ENCODE measurements around the gene DLGAP1. TPM values are rescaled to one million over a fixed set of nuclear protein-coding genes. Genes with fewer than 3 reads are reported as not detected.

The DLGAP1 gene
- polyA plus RNA-seq, 1 of the 3 experiments (the other 2 are of a cell fraction) = not detected

DNA sequence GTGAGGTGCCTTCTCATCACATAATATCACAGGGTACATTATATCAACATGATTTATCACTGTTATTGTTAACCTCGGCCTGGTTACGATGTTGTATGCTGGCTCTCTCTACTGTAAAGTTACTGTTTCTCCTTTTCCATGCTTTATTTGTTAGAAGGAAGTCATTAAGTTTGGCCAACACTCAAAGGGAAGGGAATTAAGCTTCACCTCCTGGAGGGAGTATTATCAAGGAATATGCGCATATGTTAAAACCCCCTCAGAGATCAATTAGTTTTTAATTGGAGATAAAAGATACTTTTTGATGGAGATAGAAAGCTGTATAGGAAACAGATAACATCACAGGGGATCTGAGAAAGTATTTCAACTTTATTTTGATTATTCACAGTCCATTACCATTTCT is 221.6 kb downstream of the DLGAP1 start:
- WGBS (ENCODE audit: low lambda C conversion rate) = 27% methylated on average over 3 of the region's 3 CpGs
- CTCF ChIA-PET = no interaction called here
- Histone ChIP-seq H3F3A (replicated peaks; ENCODE audit: insufficient read depth) (no peaks in the 10 kb centered on the region), H3K4me1 (ENCODE audit: control insufficient read depth in 1 of 2, insufficient read depth in 2 of 2, low read depth in 1 of 2, low read length in 1 of 2) (no peaks in the 10 kb centered on the region), H3K36me3 (replicated peaks in 1 of 2; ENCODE audit: control insufficient read depth in 1 of 2, insufficient read depth in 2 of 2, low read length in 1 of 2) (no peaks in the 10 kb centered on the region), H3K9ac (no peak overlapping the region), H3K4me2 (no peak overlapping the region), H3K27ac (ENCODE audit: low read depth in 2 of 2, low read length in 1 of 2) (no peak overlapping the region), H2AFZ (ENCODE audit: low read depth) (no peak overlapping the region), H3K9me2 (no peaks in the 10 kb centered on the region), H3K27me3 (ENCODE audit: insufficient read depth) (no peaks in the 10 kb centered on the region), H3K4me3 (ENCODE audit: low read depth in 2 of 2, low read length in 1 of 2) (no peak overlapping the region), H3K79me2 (ENCODE audit: insufficient read depth) (no peaks in the 10 kb centered on the region), H3K9me3 (no peaks in the 10 kb centered on the region), H4K20me1 (ENCODE audit: insufficient read depth) (no peaks in the 10 kb centered on the region)
- TF ChIP-seq TAF1 (IDR thresholded peaks at IDR 0.05; ENCODE audit: borderline replicate concordance, low read depth, low read length) = no peak
- DNase-seq = no peak
- POLR2A ChIA-PET = no interaction called here

DNA sequence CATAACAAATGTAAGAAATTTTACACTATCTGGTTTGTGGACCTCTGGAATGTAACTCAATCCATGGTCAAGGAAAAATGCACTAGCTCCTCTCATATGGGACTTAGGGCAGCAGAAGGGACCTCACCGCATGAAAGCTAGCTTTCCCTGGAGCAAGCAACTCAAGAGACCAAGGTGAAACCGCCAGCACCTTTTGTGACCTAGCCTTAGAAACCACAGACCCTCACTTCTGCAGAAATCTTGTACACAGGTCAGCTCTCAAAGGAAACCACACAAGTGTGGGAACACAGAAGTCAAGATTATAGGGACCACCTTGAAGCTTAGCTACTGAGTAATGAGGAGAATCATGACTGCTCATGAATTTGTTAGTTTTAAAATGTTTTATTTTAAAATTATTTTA is 222.5 kb downstream of the DLGAP1 start:
- WGBS (ENCODE audit: low lambda C conversion rate) = 35% methylated on average over 2 of the region's 2 CpGs

More for the DNA sequence above, 222.5 kb downstream of the DLGAP1 start:
- CTCF ChIA-PET = interaction anchor here (1.6 kb wide), 1 partner anchor 22 kb away, joined by 3 read pairs; no protein-coding TSS in a partner anchor
- Histone ChIP-seq H3K4me1 (ENCODE audit: control insufficient read depth in 1 of 2, insufficient read depth in 2 of 2, low read depth in 1 of 2, low read length in 1 of 2) (no peaks in the 10 kb centered on the region), H3K4me3 (ENCODE audit: low read depth in 2 of 2, low read length in 1 of 2) (no peak overlapping the region), H3K27ac (ENCODE audit: low read depth in 2 of 2, low read length in 1 of 2) (no peak overlapping the region), H3K79me2 (ENCODE audit: insufficient read depth) (no peaks in the 10 kb centered on the region), H3K36me3 (replicated peaks in 1 of 2; ENCODE audit: control insufficient read depth in 1 of 2, insufficient read depth in 2 of 2, low read length in 1 of 2) (no peaks in the 10 kb centered on the region), H3K27me3 (ENCODE audit: insufficient read depth) (no peaks in the 10 kb centered on the region), H3K9me2 (no peaks in the 10 kb centered on the region), H3K4me2 (no peak overlapping the region), H3K9ac (no peak overlapping the region), H2AFZ (ENCODE audit: low read depth) (no peak overlapping the region), H4K20me1 (ENCODE audit: insufficient read depth) (no peaks in the 10 kb centered on the region), H3F3A (replicated peaks; ENCODE audit: insufficient read depth) (no peaks in the 10 kb centered on the region), H3K9me3 (no peaks in the 10 kb centered on the region)
- no peak for TF ChIP-seq EZH2phosphoT487 (IDR thresholded peaks at IDR 0.05; ENCODE audit: borderline replicate concordance, low read depth)
- TF ChIP-seq NFIC (IDR thresholded peaks at IDR 0.05; ENCODE audit: borderline replicate concordance) = no peak
- TF ChIP-seq, protein P1, sequence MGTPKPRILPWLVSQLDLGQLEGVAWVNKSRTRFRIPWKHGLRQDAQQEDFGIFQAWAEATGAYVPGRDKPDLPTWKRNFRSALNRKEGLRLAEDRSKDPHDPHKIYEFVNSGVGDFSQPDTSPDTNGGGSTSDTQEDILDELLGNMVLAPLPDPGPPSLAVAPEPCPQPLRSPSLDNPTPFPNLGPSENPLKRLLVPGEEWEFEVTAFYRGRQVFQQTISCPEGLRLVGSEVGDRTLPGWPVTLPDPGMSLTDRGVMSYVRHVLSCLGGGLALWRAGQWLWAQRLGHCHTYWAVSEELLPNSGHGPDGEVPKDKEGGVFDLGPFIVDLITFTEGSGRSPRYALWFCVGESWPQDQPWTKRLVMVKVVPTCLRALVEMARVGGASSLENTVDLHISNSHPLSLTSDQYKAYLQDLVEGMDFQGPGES (IDR thresholded peaks at IDR 0.05; ENCODE audit: low read depth, low read length) = no peak
- no peak for TF ChIP-seq SMC3 (IDR thresholded peaks at IDR 0.05; ENCODE audit: low read depth, low read length)
- TF ChIP-seq, protein P2, sequence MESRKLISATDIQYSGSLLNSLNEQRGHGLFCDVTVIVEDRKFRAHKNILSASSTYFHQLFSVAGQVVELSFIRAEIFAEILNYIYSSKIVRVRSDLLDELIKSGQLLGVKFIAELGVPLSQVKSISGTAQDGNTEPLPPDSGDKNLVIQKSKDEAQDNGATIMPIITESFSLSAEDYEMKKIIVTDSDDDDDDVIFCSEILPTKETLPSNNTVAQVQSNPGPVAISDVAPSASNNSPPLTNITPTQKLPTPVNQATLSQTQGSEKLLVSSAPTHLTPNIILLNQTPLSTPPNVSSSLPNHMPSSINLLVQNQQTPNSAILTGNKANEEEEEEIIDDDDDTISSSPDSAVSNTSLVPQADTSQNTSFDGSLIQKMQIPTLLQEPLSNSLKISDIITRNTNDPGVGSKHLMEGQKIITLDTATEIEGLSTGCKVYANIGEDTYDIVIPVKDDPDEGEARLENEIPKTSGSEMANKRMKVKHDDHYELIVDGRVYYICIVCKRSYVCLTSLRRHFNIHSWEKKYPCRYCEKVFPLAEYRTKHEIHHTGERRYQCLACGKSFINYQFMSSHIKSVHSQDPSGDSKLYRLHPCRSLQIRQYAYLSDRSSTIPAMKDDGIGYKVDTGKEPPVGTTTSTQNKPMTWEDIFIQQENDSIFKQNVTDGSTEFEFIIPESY (IDR thresholded peaks at IDR 0.05; ENCODE audit: borderline replicate concordance, low read depth) = no peak
- no peak for TF ChIP-seq RXRA (IDR thresholded peaks at IDR 0.05; ENCODE audit: borderline replicate concordance, low read depth)
- TF ChIP-seq EP300 (IDR thresholded peaks at IDR 0.05; ENCODE audit: borderline replicate concordance in 1 of 2, low read depth in 1 of 2, low read length in 1 of 2) = no peak
- no peak for TF ChIP-seq JUND (IDR thresholded peaks at IDR 0.05)
- TF ChIP-seq, protein P3, sequence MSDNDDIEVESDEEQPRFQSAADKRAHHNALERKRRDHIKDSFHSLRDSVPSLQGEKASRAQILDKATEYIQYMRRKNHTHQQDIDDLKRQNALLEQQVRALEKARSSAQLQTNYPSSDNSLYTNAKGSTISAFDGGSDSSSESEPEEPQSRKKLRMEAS (IDR thresholded peaks at IDR 0.05; ENCODE audit: low read depth) = no peak
- TF ChIP-seq RFX5 (IDR thresholded peaks at IDR 0.05; ENCODE audit: low read length) = no peak
- TF ChIP-seq FOXJ3 (CRISPR knock-in tag; IDR thresholded peaks at IDR 0.05) = no peak
- no peak for TF ChIP-seq TAF1 (IDR thresholded peaks at IDR 0.05; ENCODE audit: borderline replicate concordance, low read depth, low read length)
- TF ChIP-seq GATA2 (CRISPR knock-in tag; IDR thresholded peaks at IDR 0.05) = no peak
- no peak for TF ChIP-seq TEAD4 (IDR thresholded peaks at IDR 0.05; ENCODE audit: borderline replicate concordance, insufficient read depth)
- POLR2A ChIA-PET = no interaction called here
- no peak for DNase-seq
